Stomach (tissue), 9 donors: ENCODE data around the gene WDR12. TPM values are rescaled to one million over a fixed set of nuclear protein-coding genes. Genes with fewer than 3 reads are reported as not detected.

Experiments used
- DNase-seq, 2 donors: peaks; one replicate each; pipeline versions ENCODE4 v3.0.0 to v3.0.0-alpha.2; 2013 to 2019
- H3K27ac ChIP-seq, 5 donors: fragments of 200-600 bp in 4 of 5; sonication (generic) in 4 of 5; one replicate each; pipeline ENCODE4 v1.5.1; 2013 to 2019; ENCODE audit warnings: mild to moderate bottlenecking in 1 of 5, moderate library complexity in 1 of 5
- H3K27me3 ChIP-seq, 3 donors: fragments of 200-600 bp; sonication (generic); one replicate each; pipeline ENCODE4 v1.5.1; 2017 to 2019; ENCODE audit warnings: mixed run types in 1 of 3
- H3K36me3 ChIP-seq, 4 donors: fragments of 200-600 bp; sonication (generic); 1 replicate in 3 of 4; 2 replicates in 1 of 4; pipeline ENCODE4 v1.5.1; 2016 to 2019
- H3K4me1 ChIP-seq, 4 donors: fragments of 200-600 bp; sonication (generic); one replicate each; pipeline ENCODE4 v1.5.1; 2016 to 2019
- H3K4me3 ChIP-seq, 4 donors: fragments of 200-600 bp; sonication (generic) in 3 of 4; one replicate each; pipeline ENCODE4 v1.5.1; 2016 to 2019; ENCODE audit warnings: mild to moderate bottlenecking in 1 of 4
- H3K9me3 ChIP-seq, 4 donors: fragments of 200-600 bp; sonication (generic); one replicate each; pipeline ENCODE4 v1.5.1; 2016 to 2019
- EP300 ChIP-seq: sonication (generic); formaldehyde crosslinking; IDR thresholded peaks from one replicate; pipeline ENCODE4 v1.6.1; 2017; ENCODE audit warnings: antibody characterized with exemption
- POLR2A ChIP-seq, 4 donors: fragments of 450-650 bp; IDR thresholded peaks; one replicate each; pipeline ENCODE4 v1.6.1; 2016; ENCODE audit warnings: antibody characterized with exemption in 4 of 4, control low read depth in 2 of 4, mild to moderate bottlenecking in 1 of 4, moderate library complexity in 1 of 4
- POLR2AphosphoS5 ChIP-seq, 3 donors: sonication (generic); formaldehyde crosslinking; IDR thresholded peaks; one replicate each; pipeline ENCODE4 v1.6.1; 2016; ENCODE audit warnings: antibody characterized with exemption in 3 of 3
- WGBS, 5 donors: extraction: QIAGEN DNeasy Blood & Tissue Kit in 3 of 5; methylation state at CpG; one replicate each; pipeline versions ENCODE4 v1.1.5 to v1.1.7; 2013 to 2018; 5-methylcytosine and 5-hydroxymethylcytosine counted together
- intact Hi-C: fragments of 100-400 bp; cut with DNase I; formaldehyde crosslinking; loops from one replicate; pipeline ENCODE4 v1.15.1; 2023; ENCODE audit warnings: low total_unique reads
- polyA plus RNA-seq, 3 donors: library from polyadenylated mRNA; stranded (reverse); fragments of 200-250 nt; gene quantifications; one replicate each; pipeline ENCODE4 v1.2.3, GENCODE V29; 2013
- total RNA-seq, 5 donors: library from RNA; depleted of rRNA; stranded (reverse); fragments of >200 nt; gene quantifications; one replicate each; pipeline versions ENCODE4 v1.1.0 to v1.2.3, GENCODE V29; 2014 to 2016
- TF ChIP-seq, protein P1 (sequence below), 7 experiments: fragments of 450-650 bp in 4 of 7; fragments of 200-600 bp in 3 of 7; sonication (generic) in 3 of 7; IDR thresholded peaks; one replicate each; pipeline ENCODE4 v1.5.1; 2016 to 2019; ENCODE audit warnings: antibody characterized with exemption in 7 of 7, control low read depth in 2 of 7, mild to moderate bottlenecking in 1 of 7
- donor health status: healthy with polysubstance abuse.
- donor health status: Bipolar disorder and iron deficiency.
- donor health status: healthy.

WDR12 gene
- total and polyA plus RNA-seq, 8 donors = 1.7 to 40.9 (median 10.1) TPM; not detected in 1

DNA sequence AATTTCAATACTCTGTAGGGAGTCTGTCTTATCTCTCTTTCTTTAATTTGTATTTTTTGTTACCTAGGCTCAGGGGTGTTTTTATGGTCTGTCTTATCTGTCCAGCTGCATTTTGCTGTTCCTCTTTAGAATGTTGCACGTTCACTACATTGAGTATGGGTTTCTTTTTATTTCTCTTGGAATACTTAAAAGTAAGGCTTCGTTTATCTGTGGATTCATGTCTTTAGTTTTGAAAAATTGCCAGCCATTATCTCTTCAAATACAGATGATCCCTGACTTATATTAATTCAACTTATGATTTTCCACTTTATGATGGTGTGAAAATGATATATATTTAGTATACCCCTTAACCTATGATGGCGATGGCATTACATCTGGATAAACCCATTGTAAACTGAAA, 27.5 kb upstream of the WDR12 start:
- no peak for DNase-seq
- Histone ChIP-seq H3K4me3 (no peak overlapping the region), H3K36me3 (peaks cover 0 to 56% (median 39%) of the 10 kb centered on the region in 4 donors), H3K27me3 (no peaks in the 10 kb centered on the region), H3K27ac (no peak overlapping the region), H3K4me1 (no peaks in the 10 kb centered on the region), H3K9me3 (no peaks in the 10 kb centered on the region)
- 91 to 97% (median 95%) methylated on average over 3 of the region's 3 CpGs for WGBS, 5 donors
- intact Hi-C loops = no loop called here
- TF ChIP-seq, protein P1, sequence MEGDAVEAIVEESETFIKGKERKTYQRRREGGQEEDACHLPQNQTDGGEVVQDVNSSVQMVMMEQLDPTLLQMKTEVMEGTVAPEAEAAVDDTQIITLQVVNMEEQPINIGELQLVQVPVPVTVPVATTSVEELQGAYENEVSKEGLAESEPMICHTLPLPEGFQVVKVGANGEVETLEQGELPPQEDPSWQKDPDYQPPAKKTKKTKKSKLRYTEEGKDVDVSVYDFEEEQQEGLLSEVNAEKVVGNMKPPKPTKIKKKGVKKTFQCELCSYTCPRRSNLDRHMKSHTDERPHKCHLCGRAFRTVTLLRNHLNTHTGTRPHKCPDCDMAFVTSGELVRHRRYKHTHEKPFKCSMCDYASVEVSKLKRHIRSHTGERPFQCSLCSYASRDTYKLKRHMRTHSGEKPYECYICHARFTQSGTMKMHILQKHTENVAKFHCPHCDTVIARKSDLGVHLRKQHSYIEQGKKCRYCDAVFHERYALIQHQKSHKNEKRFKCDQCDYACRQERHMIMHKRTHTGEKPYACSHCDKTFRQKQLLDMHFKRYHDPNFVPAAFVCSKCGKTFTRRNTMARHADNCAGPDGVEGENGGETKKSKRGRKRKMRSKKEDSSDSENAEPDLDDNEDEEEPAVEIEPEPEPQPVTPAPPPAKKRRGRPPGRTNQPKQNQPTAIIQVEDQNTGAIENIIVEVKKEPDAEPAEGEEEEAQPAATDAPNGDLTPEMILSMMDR (IDR thresholded peaks at IDR 0.05) = no peak
- no peak for TF ChIP-seq POLR2A (IDR thresholded peaks at IDR 0.05)
- TF ChIP-seq EP300 = no peak
- TF ChIP-seq POLR2AphosphoS5 (IDR thresholded peaks at IDR 0.05) = no peak

DNA sequence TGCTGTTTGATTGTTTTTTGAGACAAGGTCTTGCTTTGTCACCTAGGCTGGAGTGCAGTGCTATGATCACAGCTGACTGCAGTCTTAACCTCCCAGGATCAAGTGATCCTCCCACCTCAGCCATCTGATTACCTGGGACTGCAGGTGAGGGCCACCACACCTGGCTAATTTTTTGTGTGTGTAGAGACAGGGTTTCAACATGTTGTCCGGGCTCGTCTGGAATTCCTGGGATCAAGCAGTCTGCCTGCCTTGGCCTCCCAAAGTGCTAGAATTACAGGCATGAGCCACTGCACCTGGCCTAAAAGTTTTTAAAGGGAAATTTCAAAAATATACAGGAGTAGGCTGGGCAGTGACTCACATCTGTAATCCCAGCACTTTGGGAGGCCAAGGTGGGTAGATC, 23.0 kb upstream of the WDR12 start:
- Histone ChIP-seq H3K36me3 (peaks cover 0 to 55% (median 25%) of the 10 kb centered on the region in 4 donors), H3K4me3 (no peak overlapping the region), H3K27me3 (no peaks in the 10 kb centered on the region), H3K27ac (no peak overlapping the region), H3K4me1 (no peaks in the 10 kb centered on the region), H3K9me3 (no peaks in the 10 kb centered on the region)
- intact Hi-C loops = no loop called here
- TF ChIP-seq EP300 (no peak), POLR2AphosphoS5 (IDR thresholded peaks at IDR 0.05) (no peak), POLR2A (IDR thresholded peaks at IDR 0.05) (no peak)
- TF ChIP-seq, protein P1 (IDR thresholded peaks at IDR 0.05) = no peak
- no peak for DNase-seq
- 90 to 100% (median 94%) methylated on average over 2 of the region's 2 CpGs for WGBS, 5 donors

DNA sequence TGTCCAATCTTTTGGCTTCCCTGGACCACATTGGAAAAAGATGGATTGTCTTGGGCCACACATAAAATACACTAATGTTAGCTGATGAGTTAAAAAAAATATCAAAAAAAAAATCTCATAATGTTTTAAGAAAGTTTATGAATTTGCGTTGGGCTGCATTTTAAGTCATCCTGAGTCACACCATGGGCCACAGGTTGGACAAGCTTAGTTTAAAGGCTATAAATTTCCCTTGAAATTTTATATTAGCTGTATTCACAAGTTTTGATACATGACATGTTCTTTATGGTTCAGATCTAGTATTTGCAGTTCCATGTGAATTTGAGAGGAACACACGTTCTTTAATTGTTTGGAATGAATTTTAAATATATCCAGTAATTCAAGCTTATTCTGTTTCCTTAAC, 22.5 kb upstream of the WDR12 start:
- intact Hi-C loops = no loop called here
- Histone ChIP-seq H3K27ac (no peak overlapping the region), H3K36me3 (peaks cover 0 to 52% (median 21%) of the 10 kb centered on the region in 4 donors), H3K9me3 (no peaks in the 10 kb centered on the region), H3K27me3 (no peaks in the 10 kb centered on the region), H3K4me1 (no peaks in the 10 kb centered on the region), H3K4me3 (no peak overlapping the region)
- DNase-seq = no peak
- TF ChIP-seq EP300 = no peak
- TF ChIP-seq POLR2A (IDR thresholded peaks at IDR 0.05) = no peak
- TF ChIP-seq, protein P1 (IDR thresholded peaks at IDR 0.05) = no peak
- no peak for TF ChIP-seq POLR2AphosphoS5 (IDR thresholded peaks at IDR 0.05)
- 87 to 94% (median 90%) methylated on average over 2 of the region's 2 CpGs for WGBS, 5 donors

DNA sequence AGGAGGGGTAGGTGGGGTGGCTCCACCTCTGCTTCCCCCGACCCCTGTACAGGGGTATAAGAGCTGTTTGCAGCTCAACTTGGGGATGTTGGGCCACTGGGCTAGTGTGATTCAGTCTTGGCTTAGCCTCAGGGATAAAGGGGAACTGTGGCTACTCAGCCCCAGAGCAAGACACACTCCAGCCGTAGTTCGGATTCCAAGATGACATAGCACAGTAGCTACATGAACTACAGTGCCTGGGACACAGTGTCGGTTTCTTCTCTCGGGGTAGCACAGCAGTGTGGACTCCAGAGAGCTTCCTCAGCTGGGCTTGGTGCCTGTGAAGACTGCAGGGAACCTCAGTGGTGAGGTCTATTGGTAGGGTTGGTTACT, 21.7 kb upstream of the WDR12 start:
- intact Hi-C loops = no loop called here
- Histone ChIP-seq H3K36me3 (peaks cover 0 to 45% (median 18%) of the 10 kb centered on the region in 4 donors), H3K4me1 (no peaks in the 10 kb centered on the region), H3K27ac (no peak overlapping the region), H3K9me3 (no peaks in the 10 kb centered on the region), H3K4me3 (no peak overlapping the region), H3K27me3 (no peaks in the 10 kb centered on the region)
- no peak for DNase-seq
- TF ChIP-seq EP300 = no peak
- TF ChIP-seq POLR2AphosphoS5 (IDR thresholded peaks at IDR 0.05) = no peak
- TF ChIP-seq, protein P1 (IDR thresholded peaks at IDR 0.05) = no peak
- no peak for TF ChIP-seq POLR2A (IDR thresholded peaks at IDR 0.05)
- WGBS, 5 donors = 67 to 96% (median 93%) methylated on average over 2 to 5 of the region's 5 CpGs
